ENCODE results near the gene PPARD.
"Not testable (repeated sequence)": the region's sequence is repeated elsewhere in the genome, so short reads cannot be mapped to it uniquely, and the experiment has no call there.

Gene PPARD

GRCh38 chr6:35372633-35373032, 30.3 kb downstream of the PPARD start:
- Histone ChIP-seq H3K36me3 (ENCODE audit: insufficient read depth, low read length) (no peaks in the 10 kb centered on the region), H3K9ac (ENCODE audit: low read length) (no peak overlapping the region), H3K27ac (ENCODE audit: low read depth, low read length) (no peak overlapping the region), H3K4me1 (ENCODE audit: insufficient read depth, low read length) (peaks cover 33% of the 10 kb centered on the region), H3K9me3 (ENCODE audit: low read length) (no peaks in the 10 kb centered on the region), H3K27me3 (ENCODE audit: control insufficient read depth in 1 of 2, insufficient read depth in 2 of 2, low read length in 2 of 2) (no peaks in the 10 kb centered on the region), H3K4me3 (ENCODE audit: low read depth in 1 of 2, low read length in 2 of 2) (no peak overlapping the region)

- Histone ChIP-seq H3K27ac (ENCODE audit: low read depth, low read length) (no peak overlapping the region), H3K9ac (ENCODE audit: low read length) (no peak overlapping the region), H3K4me1 (ENCODE audit: insufficient read depth, low read length) (peaks cover 3% of the 10 kb centered on the region), H3K4me3 (ENCODE audit: low read depth in 1 of 2, low read length in 2 of 2) (no peak overlapping the region), H3K9me3 (ENCODE audit: low read length) (no peaks in the 10 kb centered on the region), H3K36me3 (ENCODE audit: insufficient read depth, low read length) (no peaks in the 10 kb centered on the region), H3K27me3 (ENCODE audit: control insufficient read depth in 1 of 2, insufficient read depth in 2 of 2, low read length in 2 of 2) (no peaks in the 10 kb centered on the region)
Observed at GRCh38 chr6:35376281-35376680, 33.9 kb downstream of the PPARD start.

GRCh38 chr6:35377002-35377401, 34.6 kb downstream of the PPARD start:
- Histone ChIP-seq H3K9ac (ENCODE audit: low read length) (no peak overlapping the region), H3K9me3 (ENCODE audit: low read length) (no peaks in the 10 kb centered on the region), H3K4me3 (ENCODE audit: low read depth in 1 of 2, low read length in 2 of 2) (no peak overlapping the region), H3K27me3 (ENCODE audit: control insufficient read depth in 1 of 2, insufficient read depth in 2 of 2, low read length in 2 of 2) (no peaks in the 10 kb centered on the region), H3K4me1 (ENCODE audit: insufficient read depth, low read length) (no peaks in the 10 kb centered on the region), H3K36me3 (ENCODE audit: insufficient read depth, low read length) (no peaks in the 10 kb centered on the region), H3K27ac (ENCODE audit: low read depth, low read length) (no peak overlapping the region)

GRCh38 chr6:35378261-35378660, 35.9 kb downstream of the PPARD start:
- H3K9me3 ChIP-seq (ENCODE audit: low read length) = no peaks in the 10 kb centered on the region
- no peaks in the 10 kb centered on the region for H3K36me3 ChIP-seq (ENCODE audit: insufficient read depth, low read length)
- H3K27me3 ChIP-seq (ENCODE audit: control insufficient read depth in 1 of 2, insufficient read depth in 2 of 2, low read length in 2 of 2) = no peaks in the 10 kb centered on the region
- H3K4me1 ChIP-seq (ENCODE audit: insufficient read depth, low read length) = no peaks in the 10 kb centered on the region
- no peak overlapping the region for H3K27ac ChIP-seq (ENCODE audit: low read depth, low read length)
- H3K9ac ChIP-seq (ENCODE audit: low read length) = no peak overlapping the region
- no peak overlapping the region for H3K4me3 ChIP-seq (ENCODE audit: low read depth in 1 of 2, low read length in 2 of 2)

GRCh38 chr6:35381132-35381531, 38.8 kb downstream of the PPARD start:
- H3K4me3 ChIP-seq (ENCODE audit: low read depth in 1 of 2, low read length in 2 of 2) = no peak overlapping the region
- no peaks in the 10 kb centered on the region for H3K27me3 ChIP-seq (ENCODE audit: control insufficient read depth in 1 of 2, insufficient read depth in 2 of 2, low read length in 2 of 2)
- no peaks in the 10 kb centered on the region for H3K9me3 ChIP-seq (ENCODE audit: low read length)
- no peak overlapping the region for H3K9ac ChIP-seq (ENCODE audit: low read length)
- peaks cover 6% of the 10 kb centered on the region for H3K4me1 ChIP-seq (ENCODE audit: insufficient read depth, low read length)
- H3K27ac ChIP-seq (ENCODE audit: low read depth, low read length) = no peak overlapping the region
- no peaks in the 10 kb centered on the region for H3K36me3 ChIP-seq (ENCODE audit: insufficient read depth, low read length)

GRCh38 chr6:35382015-35382414, 39.7 kb downstream of the PPARD start:
- H3K27me3 ChIP-seq (ENCODE audit: control insufficient read depth in 1 of 2, insufficient read depth in 2 of 2, low read length in 2 of 2) = no peaks in the 10 kb centered on the region
- no peak overlapping the region for H3K27ac ChIP-seq (ENCODE audit: low read depth, low read length)
- H3K9ac ChIP-seq (ENCODE audit: low read length) = no peak overlapping the region
- no peak overlapping the region for H3K4me3 ChIP-seq (ENCODE audit: low read depth in 1 of 2, low read length in 2 of 2)
- H3K9me3 ChIP-seq (ENCODE audit: low read length) = no peaks in the 10 kb centered on the region
- H3K36me3 ChIP-seq (ENCODE audit: insufficient read depth, low read length) = no peaks in the 10 kb centered on the region
- H3K4me1 ChIP-seq (ENCODE audit: insufficient read depth, low read length) = peaks cover 11% of the 10 kb centered on the region

GRCh38 chr6:35385457-35386202, 43.3 kb downstream of the PPARD start:
- H3K9ac ChIP-seq (ENCODE audit: low read length) = no peak overlapping the region
- no peaks in the 10 kb centered on the region for H3K9me3 ChIP-seq (ENCODE audit: low read length)
- no peaks in the 10 kb centered on the region for H3K27me3 ChIP-seq (ENCODE audit: control insufficient read depth in 1 of 2, insufficient read depth in 2 of 2, low read length in 2 of 2)
- H3K27ac ChIP-seq (ENCODE audit: low read depth, low read length) = no peak overlapping the region
- peaks cover 11% of the 10 kb centered on the region for H3K4me1 ChIP-seq (ENCODE audit: insufficient read depth, low read length)
- no peaks in the 10 kb centered on the region for H3K36me3 ChIP-seq (ENCODE audit: insufficient read depth, low read length)
- H3K4me3 ChIP-seq (ENCODE audit: low read depth in 1 of 2, low read length in 2 of 2) = no peak overlapping the region

- Histone ChIP-seq H3K27ac (ENCODE audit: low read depth, low read length) (no peak overlapping the region), H3K4me3 (ENCODE audit: low read depth in 1 of 2, low read length in 2 of 2) (no peak overlapping the region), H3K9ac (ENCODE audit: low read length) (no peak overlapping the region), H3K9me3 (ENCODE audit: low read length) (no peaks in the 10 kb centered on the region), H3K27me3 (ENCODE audit: control insufficient read depth in 1 of 2, insufficient read depth in 2 of 2, low read length in 2 of 2) (no peaks in the 10 kb centered on the region), H3K36me3 (ENCODE audit: insufficient read depth, low read length) (no peaks in the 10 kb centered on the region), H3K4me1 (ENCODE audit: insufficient read depth, low read length) (peaks cover 11% of the 10 kb centered on the region)
Observed at GRCh38 chr6:35386989-35387388, 44.6 kb downstream of the PPARD start.

- no peaks in the 10 kb centered on the region for H3K27me3 ChIP-seq (ENCODE audit: control insufficient read depth in 1 of 2, insufficient read depth in 2 of 2, low read length in 2 of 2)
- no peaks in the 10 kb centered on the region for H3K9me3 ChIP-seq (ENCODE audit: low read length)
- no peak overlapping the region for H3K4me3 ChIP-seq (ENCODE audit: low read depth in 1 of 2, low read length in 2 of 2)
- H3K9ac ChIP-seq (ENCODE audit: low read length) = no peak overlapping the region
- no peak overlapping the region for H3K27ac ChIP-seq (ENCODE audit: low read depth, low read length)
- peaks cover 11% of the 10 kb centered on the region for H3K4me1 ChIP-seq (ENCODE audit: insufficient read depth, low read length)
- no peaks in the 10 kb centered on the region for H3K36me3 ChIP-seq (ENCODE audit: insufficient read depth, low read length)
Observed at GRCh38 chr6:35388030-35388429, 45.7 kb downstream of the PPARD start.

- Histone ChIP-seq H3K4me1 (ENCODE audit: insufficient read depth, low read length) (peaks cover 11% of the 10 kb centered on the region), H3K4me3 (ENCODE audit: low read depth in 1 of 2, low read length in 2 of 2) (no peak overlapping the region), H3K27me3 (ENCODE audit: control insufficient read depth in 1 of 2, insufficient read depth in 2 of 2, low read length in 2 of 2) (no peaks in the 10 kb centered on the region), H3K27ac (ENCODE audit: low read depth, low read length) (no peak overlapping the region), H3K9ac (ENCODE audit: low read length) (no peak overlapping the region), H3K36me3 (ENCODE audit: insufficient read depth, low read length) (no peaks in the 10 kb centered on the region), H3K9me3 (ENCODE audit: low read length) (no peaks in the 10 kb centered on the region)
Observed at GRCh38 chr6:35388772-35389352, 46.5 kb downstream of the PPARD start.

GRCh38 chr6:35389386-35389785, 47.0 kb downstream of the PPARD start:
- H3K9me3 ChIP-seq (ENCODE audit: low read length); H3K27ac ChIP-seq (ENCODE audit: low read depth, low read length): not testable (repeated sequence)

More at GRCh38 chr6:35389386-35389785, 47.0 kb downstream of the PPARD start:
- H3K4me1 ChIP-seq (ENCODE audit: insufficient read depth, low read length) = peaks cover 11% of the 10 kb centered on the region
- not testable (repeated sequence) for H3K27me3 ChIP-seq (ENCODE audit: control insufficient read depth in 1 of 2, insufficient read depth in 2 of 2, low read length in 2 of 2); H3K4me3 ChIP-seq (ENCODE audit: low read depth in 1 of 2, low read length in 2 of 2); H3K36me3 ChIP-seq (ENCODE audit: insufficient read depth, low read length); H3K9ac ChIP-seq (ENCODE audit: low read length)

Data from muscle layer of colon (tissue), 2 donors.